CD4-positive, alpha-beta T cell (primary cell): ENCODE results near the gene BCDIN3D. TPM values are rescaled to one million over a fixed set of nuclear protein-coding genes. Genes with fewer than 3 reads are reported as not detected.

ENCODE experiments used
- ATAC-seq: fragments of 200-7000 bp; cut with Tn5 transposase; one replicate; pipeline ENCODE4 v1.10.0; 2022; ENCODE audit warnings: mild to moderate bottlenecking; ENCODE audit not compliant: poor library complexity
- CTCF ChIA-PET: fragments of 350-600 bp; sonication (Branson Sonifier 250); formaldehyde crosslinking; loops from one replicate; lab custom pipeline; 2021; ENCODE audit warnings: antibody characterized with exemption, inconsistent platforms; lab: Charles Lee
- POLR2A ChIA-PET: fragments of 350-600 bp; sonication (Branson Sonifier 250); formaldehyde crosslinking; loops from one replicate; lab custom pipeline; 2021; ENCODE audit warnings: antibody characterized with exemption, inconsistent platforms; lab: Charles Lee
- DNase-seq, 14 experiments: peaks; one replicate each; pipeline ENCODE4 v3.0.0-alpha.2; 2013 to 2020; ENCODE audit warnings: mixed read lengths in 2 of 14
- H3K27ac ChIP-seq, 2 donors: one replicate each; pipeline versions ENCODE4 v1.5.1 to v1.7.0; 2013; ENCODE audit warnings: low read length in 2 of 2, low read depth in 1 of 2, mild to moderate bottlenecking in 1 of 2
- H3K27me3 ChIP-seq, 2 experiments: 1 replicate in 1 of 2; 2 replicates in 1 of 2; pipeline versions ENCODE4 v1.6.1 to v1.7.0; 2013; ENCODE audit warnings: low read length in 2 of 2, control low read depth in 1 of 2, mild to moderate bottlenecking in 1 of 2, moderate library complexity in 1 of 2; ENCODE audit not compliant: insufficient read depth in 2 of 2, control insufficient read depth in 1 of 2
- H3K36me3 ChIP-seq: one replicate; pipeline ENCODE4 v1.6.1; 2013; ENCODE audit warnings: low read length, control low read depth; ENCODE audit not compliant: insufficient read depth
- H3K4me1 ChIP-seq: one replicate; pipeline ENCODE4 v1.6.1; 2013; ENCODE audit warnings: low read length, control low read depth; ENCODE audit not compliant: insufficient read depth
- H3K4me3 ChIP-seq: one replicate; pipeline ENCODE4 v1.5.1; 2013; ENCODE audit warnings: mild to moderate bottlenecking, low read length, moderate library complexity
- H3K9me3 ChIP-seq, 2 experiments: 1 replicate in 1 of 2; 2 replicates in 1 of 2; pipeline versions ENCODE4 v1.6.1 to v1.7.0; 2013; ENCODE audit warnings: low read length in 2 of 2, mild to moderate bottlenecking in 2 of 2, control low read depth in 1 of 2, moderate library complexity in 1 of 2; ENCODE audit not compliant: control insufficient read depth in 1 of 2, insufficient read depth in 1 of 2
- H3K27ac Mint-ChIP-seq: one replicate; pipeline ENCODE4 v1.8.0; 2020; ENCODE audit warnings: mixed read lengths
- H3K27me3 Mint-ChIP-seq: one replicate; pipeline ENCODE4 v1.8.0; 2021; ENCODE audit warnings: mixed read lengths
- H3K36me3 Mint-ChIP-seq: one replicate; pipeline ENCODE4 v1.8.0; 2021; ENCODE audit warnings: low read depth, mixed read lengths
- H3K4me1 Mint-ChIP-seq: one replicate; pipeline ENCODE4 v1.8.0; 2021; ENCODE audit warnings: low read depth, mixed read lengths
- H3K4me3 Mint-ChIP-seq: one replicate; pipeline ENCODE4 v1.8.0; 2020; ENCODE audit warnings: mild to moderate bottlenecking, mixed read lengths
- H3K9me3 Mint-ChIP-seq: one replicate; pipeline ENCODE4 v1.8.0; 2020; ENCODE audit warnings: mixed read lengths
- intact Hi-C, 2 experiments: fragments of 100-400 bp; cut with DNase I in 1 of 2; cut with micrococcal nuclease in 1 of 2; formaldehyde crosslinking; loops; one replicate each; pipeline versions ENCODE4 v1.15.1 to v1.9.0; 2023 to 2025; cut with DNase I, micrococcal nuclease
- total RNA-seq, 174 experiments: library from RNA in 2 of 174; stranded (reverse) in 2 of 174; gene quantifications; one replicate each; pipeline ENCODE4 v1.2.3 and lab custom pipeline; 2021 to 2026
- TF ChIP-seq, protein P1 (sequence below): fragments of 200-600 bp; IDR thresholded peaks from one replicate; pipeline ENCODE4 v1.8.0; 2022; ENCODE audit warnings: antibody characterized with exemption, mild to moderate bottlenecking

The BCDIN3D gene
- total RNA-seq, 2 experiments from 2014 or later: 2.8 to 3.9 TPM

GRCh38 chr12:49819786-49820185 lies 23.1 kb downstream of the BCDIN3D start:
- ChIA-PET POLR2A (interaction anchor here (2.1 kb wide), 1 partner anchor 23 kb away, joined by 8 read pairs; the partner anchor contains the start of gene BCDIN3D), CTCF (interaction anchor here (0.6 kb wide), 1 partner anchor 577 kb away, joined by 3 read pairs; no protein-coding TSS in a partner anchor)
- no peaks in the 10 kb centered on the region for H3K27me3 ChIP-seq
- peaks cover 35% of the 10 kb centered on the region for H3K4me1 Mint-ChIP-seq
- H3K4me3 ChIP-seq: no peak overlapping the region
- no peaks in the 10 kb centered on the region for H3K27me3 Mint-ChIP-seq
- H3K4me3 Mint-ChIP-seq: no peak overlapping the region
- H3K27ac Mint-ChIP-seq: peak overlapping the region; percentile 32
- H3K27ac ChIP-seq: no peak overlapping the region
- no peak for ATAC-seq
- TF ChIP-seq, protein P1, sequence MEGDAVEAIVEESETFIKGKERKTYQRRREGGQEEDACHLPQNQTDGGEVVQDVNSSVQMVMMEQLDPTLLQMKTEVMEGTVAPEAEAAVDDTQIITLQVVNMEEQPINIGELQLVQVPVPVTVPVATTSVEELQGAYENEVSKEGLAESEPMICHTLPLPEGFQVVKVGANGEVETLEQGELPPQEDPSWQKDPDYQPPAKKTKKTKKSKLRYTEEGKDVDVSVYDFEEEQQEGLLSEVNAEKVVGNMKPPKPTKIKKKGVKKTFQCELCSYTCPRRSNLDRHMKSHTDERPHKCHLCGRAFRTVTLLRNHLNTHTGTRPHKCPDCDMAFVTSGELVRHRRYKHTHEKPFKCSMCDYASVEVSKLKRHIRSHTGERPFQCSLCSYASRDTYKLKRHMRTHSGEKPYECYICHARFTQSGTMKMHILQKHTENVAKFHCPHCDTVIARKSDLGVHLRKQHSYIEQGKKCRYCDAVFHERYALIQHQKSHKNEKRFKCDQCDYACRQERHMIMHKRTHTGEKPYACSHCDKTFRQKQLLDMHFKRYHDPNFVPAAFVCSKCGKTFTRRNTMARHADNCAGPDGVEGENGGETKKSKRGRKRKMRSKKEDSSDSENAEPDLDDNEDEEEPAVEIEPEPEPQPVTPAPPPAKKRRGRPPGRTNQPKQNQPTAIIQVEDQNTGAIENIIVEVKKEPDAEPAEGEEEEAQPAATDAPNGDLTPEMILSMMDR: no peak
- peaks cover 4% of the 10 kb centered on the region for H3K36me3 ChIP-seq
- H3K9me3 Mint-ChIP-seq: no peaks in the 10 kb centered on the region
- intact Hi-C loops: no loop called here
- peaks cover 22% of the 10 kb centered on the region for H3K4me1 ChIP-seq
- no peaks in the 10 kb centered on the region for H3K9me3 ChIP-seq
- DNase-seq: no peak
- H3K36me3 Mint-ChIP-seq: peaks cover 8% of the 10 kb centered on the region

- CTCF ChIA-PET: no interaction called here
- no peak overlapping the region for H3K4me3 Mint-ChIP-seq
Measured at GRCh38 chr12:49818241-49818895, 24.5 kb downstream of the BCDIN3D start.

DNA sequence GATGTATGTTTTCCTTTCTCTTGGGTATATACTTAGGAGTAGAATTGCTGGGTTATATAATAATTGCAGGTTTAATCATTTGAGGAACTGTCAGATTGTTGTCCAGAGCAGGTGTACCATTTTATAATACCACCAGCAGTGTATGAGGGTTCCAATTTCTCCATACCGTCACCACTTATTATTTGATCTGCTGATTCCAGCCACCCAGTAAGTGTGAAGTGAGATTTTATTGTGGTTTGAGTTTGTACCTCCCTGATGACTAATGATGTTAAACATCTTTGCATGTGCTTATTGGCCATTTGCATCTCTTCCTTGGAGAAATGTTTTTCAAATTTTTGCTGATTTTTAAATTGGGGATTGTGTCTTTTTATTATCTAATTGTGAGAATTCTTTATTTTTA lies 29.8 kb downstream of the BCDIN3D start:
- intact Hi-C loops: no loop called here
- H3K27me3 Mint-ChIP-seq: no peaks in the 10 kb centered on the region
- TF ChIP-seq, protein P1: no peak
- ChIA-PET CTCF (no interaction called here), POLR2A (no interaction called here)
- Histone ChIP-seq H3K27me3 (no peaks in the 10 kb centered on the region), H3K27ac (no peak overlapping the region), H3K36me3 (peaks cover 6% of the 10 kb centered on the region), H3K4me1 (no peaks in the 10 kb centered on the region), H3K4me3 (no peak overlapping the region), H3K9me3 (no peaks in the 10 kb centered on the region)
- no peaks in the 10 kb centered on the region for H3K9me3 Mint-ChIP-seq
- no peaks in the 10 kb centered on the region for H3K4me1 Mint-ChIP-seq
- peaks cover 12% of the 10 kb centered on the region for H3K36me3 Mint-ChIP-seq
- DNase-seq (no peak), ATAC-seq (no peak)
- no peak overlapping the region for H3K4me3 Mint-ChIP-seq
- no peak overlapping the region for H3K27ac Mint-ChIP-seq

More at GRCh38 chr12:49818241-49818895, 24.5 kb downstream of the BCDIN3D start:
- ATAC-seq: no peak
- no peak overlapping the region for H3K27ac Mint-ChIP-seq
- peaks cover 12% of the 10 kb centered on the region for H3K36me3 Mint-ChIP-seq
- H3K27me3 Mint-ChIP-seq: no peaks in the 10 kb centered on the region
- POLR2A ChIA-PET: no interaction called here
- Histone ChIP-seq H3K9me3 (no peaks in the 10 kb centered on the region), H3K36me3 (peaks cover 5% of the 10 kb centered on the region), H3K27ac (no peak overlapping the region), H3K27me3 (no peaks in the 10 kb centered on the region), H3K4me3 (no peak overlapping the region), H3K4me1 (peaks cover 18% of the 10 kb centered on the region)
- no peak for DNase-seq
- TF ChIP-seq, protein P1: no peak
- intact Hi-C loops: no loop called here
- no peaks in the 10 kb centered on the region for H3K9me3 Mint-ChIP-seq
- peaks cover 34% of the 10 kb centered on the region for H3K4me1 Mint-ChIP-seq
